Mammary epithelial cell (primary cell): Measurements from ENCODE around the gene RIPPLY1.

Source experiments
- EZH2 ChIP-seq: IDR thresholded peaks from 2 replicates; pipeline ENCODE4 v1.6.1; 2012; ENCODE audit warnings: low read length, inconsistent platforms, borderline replicate concordance
- TF ChIP-seq, protein P1 (sequence below), 2 donors: IDR thresholded peaks in 1 of 2; conservative IDR thresholded peaks in 1 of 2; 2 replicates each; pipeline ENCODE4 v1.5.1; 2011 to 2012; ENCODE audit warnings: inconsistent platforms in 2 of 2, low read length in 2 of 2, mild to moderate bottlenecking in 2 of 2, control low read depth in 1 of 2, low read depth in 1 of 2; ENCODE audit not compliant: insufficient read depth in 1 of 2; ENCODE audit errors: extremely low read depth in 1 of 2

DNA sequence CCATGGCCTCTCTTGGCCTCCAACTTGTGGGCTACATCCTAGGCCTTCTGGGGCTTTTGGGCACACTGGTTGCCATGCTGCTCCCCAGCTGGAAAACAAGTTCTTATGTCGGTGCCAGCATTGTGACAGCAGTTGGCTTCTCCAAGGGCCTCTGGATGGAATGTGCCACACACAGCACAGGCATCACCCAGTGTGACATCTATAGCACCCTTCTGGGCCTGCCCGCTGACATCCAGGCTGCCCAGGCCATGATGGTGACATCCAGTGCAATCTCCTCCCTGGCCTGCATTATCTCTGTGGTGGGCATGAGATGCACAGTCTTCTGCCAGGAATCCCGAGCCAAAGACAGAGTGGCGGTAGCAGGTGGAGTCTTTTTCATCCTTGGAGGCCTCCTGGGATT lies 25.1 kb upstream of the RIPPLY1 start:
- TF ChIP-seq, protein P1, sequence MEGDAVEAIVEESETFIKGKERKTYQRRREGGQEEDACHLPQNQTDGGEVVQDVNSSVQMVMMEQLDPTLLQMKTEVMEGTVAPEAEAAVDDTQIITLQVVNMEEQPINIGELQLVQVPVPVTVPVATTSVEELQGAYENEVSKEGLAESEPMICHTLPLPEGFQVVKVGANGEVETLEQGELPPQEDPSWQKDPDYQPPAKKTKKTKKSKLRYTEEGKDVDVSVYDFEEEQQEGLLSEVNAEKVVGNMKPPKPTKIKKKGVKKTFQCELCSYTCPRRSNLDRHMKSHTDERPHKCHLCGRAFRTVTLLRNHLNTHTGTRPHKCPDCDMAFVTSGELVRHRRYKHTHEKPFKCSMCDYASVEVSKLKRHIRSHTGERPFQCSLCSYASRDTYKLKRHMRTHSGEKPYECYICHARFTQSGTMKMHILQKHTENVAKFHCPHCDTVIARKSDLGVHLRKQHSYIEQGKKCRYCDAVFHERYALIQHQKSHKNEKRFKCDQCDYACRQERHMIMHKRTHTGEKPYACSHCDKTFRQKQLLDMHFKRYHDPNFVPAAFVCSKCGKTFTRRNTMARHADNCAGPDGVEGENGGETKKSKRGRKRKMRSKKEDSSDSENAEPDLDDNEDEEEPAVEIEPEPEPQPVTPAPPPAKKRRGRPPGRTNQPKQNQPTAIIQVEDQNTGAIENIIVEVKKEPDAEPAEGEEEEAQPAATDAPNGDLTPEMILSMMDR (conservative IDR thresholded peaks at IDR 0.05 in 1 of 2, IDR thresholded peaks at IDR 0.05 in 1 of 2; ENCODE audit: extremely low read depth in 1 of 2, insufficient read depth in 1 of 2, low read depth in 1 of 2, low read length in 2 of 2), result no peak
- no peak for TF ChIP-seq EZH2
